ENCODE results near the gene ASB4.

The ASB4 gene

GRCh38 chr7:95553939-95554338 lies 68.2 kb downstream of the ASB4 start:
- no peak for FAIRE-seq

GRCh38 chr7:95556777-95557176 lies 71.0 kb downstream of the ASB4 start:
- no peak for FAIRE-seq

- FAIRE-seq = no peak
Observed at GRCh38 chr7:95558864-95559263, 73.1 kb downstream of the ASB4 start.

GRCh38 chr7:95560674-95561073 lies 74.9 kb downstream of the ASB4 start:
- no peak for FAIRE-seq

GRCh38 chr7:95569720-95570119 lies 84.0 kb downstream of the ASB4 start:
- FAIRE-seq = no peak

GRCh38 chr7:95577137-95577536 lies 91.4 kb downstream of the ASB4 start:
- FAIRE-seq = no peak

GRCh38 chr7:95578299-95578855 lies 92.6 kb downstream of the ASB4 start:
- no peak for FAIRE-seq

- no peak for FAIRE-seq
Observed at GRCh38 chr7:95579318-95579717, 93.6 kb downstream of the ASB4 start.

- FAIRE-seq = no peak
Observed at GRCh38 chr7:95581467-95581866, 95.7 kb downstream of the ASB4 start.

- FAIRE-seq = no peak
Observed at GRCh38 chr7:95582578-95583293, 97.0 kb downstream of the ASB4 start.

GRCh38 chr7:95583834-95584621 lies 98.3 kb downstream of the ASB4 start:
- FAIRE-seq = no peak

GRCh38 chr7:95584769-95585425 lies 99.2 kb downstream of the ASB4 start:
- FAIRE-seq = no peak

- no peak for FAIRE-seq
Observed at GRCh38 chr7:95585426-95585789, 99.7 kb downstream of the ASB4 start.

GRCh38 chr7:95586951-95587301 lies 101.2 kb downstream of the ASB4 start:
- FAIRE-seq = no peak

- FAIRE-seq = no peak
Observed at GRCh38 chr7:95589031-95589430, 103.3 kb downstream of the ASB4 start.

- FAIRE-seq = no peak
Observed at GRCh38 chr7:95589766-95590165, 104.0 kb downstream of the ASB4 start.

Data from endometrium (tissue), 2 donors.